HepG2 (cell line): ENCODE data around the gene CPSF6. TPM values are rescaled to one million over a fixed set of nuclear protein-coding genes. Genes with fewer than 3 reads are reported as not detected.
A peak's percentile ranks its signal among the peaks of the same experiment; 100 is the strongest.

ENCODE experiments used
- ELF1 ChIP-seq: sonication (generic); formaldehyde crosslinking; IDR thresholded peaks from 2 replicates; pipeline ENCODE4 v1.4.0; 2020; ENCODE audit warnings: missing genetic modification reagents
- HMG20A ChIP-seq: IDR thresholded peaks from 2 replicates; pipeline ENCODE4 v1.6.1; 2016; ENCODE audit warnings: borderline replicate concordance
- KAT7 ChIP-seq: IDR thresholded peaks from 2 replicates; pipeline ENCODE4 v1.6.1; 2018; ENCODE audit warnings: borderline replicate concordance, missing compliant biosample characterization
- KDM5A ChIP-seq: fragments of 200-600 bp; sonication (generic); IDR thresholded peaks from 2 replicates; pipeline ENCODE4 v1.7.0; 2018; ENCODE audit warnings: antibody characterized with exemption, mild to moderate bottlenecking, low read length, borderline replicate concordance
- TCF7 ChIP-seq: sonication (generic); IDR thresholded peaks from 2 replicates; pipeline ENCODE4 v1.6.1; 2016; ENCODE audit warnings: antibody characterized with exemption, low read depth
- ZNF180 ChIP-seq: sonication (generic); formaldehyde crosslinking; IDR thresholded peaks from 2 replicates; pipeline ENCODE4 v1.4.0; 2020; ENCODE audit warnings: low read depth, missing genetic modification reagents, borderline replicate concordance
- ZNF468 ChIP-seq: sonication (generic); formaldehyde crosslinking; IDR thresholded peaks from 2 replicates; pipeline ENCODE4 v1.8.0; 2022; ENCODE audit warnings: mild to moderate bottlenecking, moderate library complexity, missing genetic modification reagents
- ZNF749 ChIP-seq: sonication (generic); formaldehyde crosslinking; IDR thresholded peaks from 2 replicates; pipeline ENCODE4 v1.8.0; 2022; ENCODE audit warnings: mild to moderate bottlenecking, missing genetic modification reagents, moderate library complexity, borderline replicate concordance
- polyA plus RNA-seq, 8 experiments: library from polyadenylated mRNA; depleted of rRNA in 3 of 8; stranded (reverse) in 7 of 8; unstranded in 1 of 8; fragments of >200 nt; fragmentation: Illumina TruSeq in 4 of 8; extraction: Trizol in 4 of 8; gene quantifications; 2 replicates each; pipeline versions ENCODE4 v1.2.1 to v1.2.3, GENCODE V29; 2011 to 2016; ENCODE audit warnings: low read depth in 4 of 8, missing spikeins in 1 of 8, mixed read lengths in 1 of 8; ENCODE audit not compliant: insufficient read depth in 1 of 8
- total RNA-seq, 5 experiments: library from RNA; depleted of rRNA; stranded (reverse); fragments of >200 nt; fragmentation: Illumina TruSeq; extraction: Trizol; gene quantifications; 2 replicates each; pipeline ENCODE4 v1.2.3, GENCODE V29; 2016; ENCODE audit warnings: low read depth in 1 of 5
- TF ChIP-seq, protein P1 (sequence below): sonication (generic); formaldehyde crosslinking; IDR thresholded peaks from 2 replicates; pipeline ENCODE4 v1.5.0; 2020; ENCODE audit warnings: mild to moderate bottlenecking, missing genetic modification reagents, borderline replicate concordance
- TF ChIP-seq, protein P2 (sequence below): IDR thresholded peaks from 2 replicates; pipeline ENCODE4 v1.6.1; 2016; ENCODE audit warnings: low read depth
- TF ChIP-seq, protein P3 (sequence below): sonication (generic); formaldehyde crosslinking; IDR thresholded peaks from 2 replicates; pipeline ENCODE4 v1.4.0; 2020; ENCODE audit warnings: missing genetic modification reagents
- TF ChIP-seq, protein P4 (sequence below): fragments of 450-650 bp; IDR thresholded peaks from 2 replicates; pipeline ENCODE4 v1.6.1; 2017; ENCODE audit warnings: mild to moderate bottlenecking
- TF ChIP-seq, protein P5 (sequence below): sonication (generic); formaldehyde crosslinking; IDR thresholded peaks from 2 replicates; pipeline ENCODE4 v1.4.0; 2020; ENCODE audit warnings: low read depth, mild to moderate bottlenecking, missing genetic modification reagents

The CPSF6 gene
- total and polyA plus RNA-seq, 2 of the 13 experiments (the other 11 are each of a cell fraction or from before 2014, with no cell fraction given): 41.8 to 71.0 TPM

DNA sequence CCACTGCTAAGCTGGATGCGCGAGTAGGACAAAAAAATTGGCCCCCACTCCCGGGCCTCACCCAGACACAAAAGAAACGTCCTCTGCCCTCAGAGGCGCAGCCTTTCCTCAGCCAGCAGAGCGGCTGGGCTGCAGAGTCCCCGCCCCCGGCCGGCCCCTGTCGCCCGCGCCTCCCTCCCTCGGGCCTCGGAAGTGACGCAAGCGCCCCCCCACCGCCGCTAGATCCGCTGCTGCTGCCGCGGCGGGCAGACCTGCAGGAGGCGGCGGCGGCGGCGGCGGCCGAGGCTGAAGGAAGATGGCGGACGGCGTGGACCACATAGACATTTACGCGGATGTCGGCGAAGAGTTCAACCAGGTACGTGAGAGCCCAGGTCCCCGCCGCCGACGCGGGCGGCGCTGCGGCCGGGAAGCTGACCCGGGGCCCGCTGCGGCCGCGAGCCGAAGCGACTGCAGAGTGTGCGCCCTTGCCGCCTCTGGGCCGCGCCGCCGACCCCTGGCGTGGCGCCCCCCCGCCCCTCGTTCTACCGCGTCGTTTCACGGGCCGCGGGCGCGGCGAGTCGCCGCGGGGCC is at the start of gene CPSF6 (continued):
- TF ChIP-seq, protein P1, sequence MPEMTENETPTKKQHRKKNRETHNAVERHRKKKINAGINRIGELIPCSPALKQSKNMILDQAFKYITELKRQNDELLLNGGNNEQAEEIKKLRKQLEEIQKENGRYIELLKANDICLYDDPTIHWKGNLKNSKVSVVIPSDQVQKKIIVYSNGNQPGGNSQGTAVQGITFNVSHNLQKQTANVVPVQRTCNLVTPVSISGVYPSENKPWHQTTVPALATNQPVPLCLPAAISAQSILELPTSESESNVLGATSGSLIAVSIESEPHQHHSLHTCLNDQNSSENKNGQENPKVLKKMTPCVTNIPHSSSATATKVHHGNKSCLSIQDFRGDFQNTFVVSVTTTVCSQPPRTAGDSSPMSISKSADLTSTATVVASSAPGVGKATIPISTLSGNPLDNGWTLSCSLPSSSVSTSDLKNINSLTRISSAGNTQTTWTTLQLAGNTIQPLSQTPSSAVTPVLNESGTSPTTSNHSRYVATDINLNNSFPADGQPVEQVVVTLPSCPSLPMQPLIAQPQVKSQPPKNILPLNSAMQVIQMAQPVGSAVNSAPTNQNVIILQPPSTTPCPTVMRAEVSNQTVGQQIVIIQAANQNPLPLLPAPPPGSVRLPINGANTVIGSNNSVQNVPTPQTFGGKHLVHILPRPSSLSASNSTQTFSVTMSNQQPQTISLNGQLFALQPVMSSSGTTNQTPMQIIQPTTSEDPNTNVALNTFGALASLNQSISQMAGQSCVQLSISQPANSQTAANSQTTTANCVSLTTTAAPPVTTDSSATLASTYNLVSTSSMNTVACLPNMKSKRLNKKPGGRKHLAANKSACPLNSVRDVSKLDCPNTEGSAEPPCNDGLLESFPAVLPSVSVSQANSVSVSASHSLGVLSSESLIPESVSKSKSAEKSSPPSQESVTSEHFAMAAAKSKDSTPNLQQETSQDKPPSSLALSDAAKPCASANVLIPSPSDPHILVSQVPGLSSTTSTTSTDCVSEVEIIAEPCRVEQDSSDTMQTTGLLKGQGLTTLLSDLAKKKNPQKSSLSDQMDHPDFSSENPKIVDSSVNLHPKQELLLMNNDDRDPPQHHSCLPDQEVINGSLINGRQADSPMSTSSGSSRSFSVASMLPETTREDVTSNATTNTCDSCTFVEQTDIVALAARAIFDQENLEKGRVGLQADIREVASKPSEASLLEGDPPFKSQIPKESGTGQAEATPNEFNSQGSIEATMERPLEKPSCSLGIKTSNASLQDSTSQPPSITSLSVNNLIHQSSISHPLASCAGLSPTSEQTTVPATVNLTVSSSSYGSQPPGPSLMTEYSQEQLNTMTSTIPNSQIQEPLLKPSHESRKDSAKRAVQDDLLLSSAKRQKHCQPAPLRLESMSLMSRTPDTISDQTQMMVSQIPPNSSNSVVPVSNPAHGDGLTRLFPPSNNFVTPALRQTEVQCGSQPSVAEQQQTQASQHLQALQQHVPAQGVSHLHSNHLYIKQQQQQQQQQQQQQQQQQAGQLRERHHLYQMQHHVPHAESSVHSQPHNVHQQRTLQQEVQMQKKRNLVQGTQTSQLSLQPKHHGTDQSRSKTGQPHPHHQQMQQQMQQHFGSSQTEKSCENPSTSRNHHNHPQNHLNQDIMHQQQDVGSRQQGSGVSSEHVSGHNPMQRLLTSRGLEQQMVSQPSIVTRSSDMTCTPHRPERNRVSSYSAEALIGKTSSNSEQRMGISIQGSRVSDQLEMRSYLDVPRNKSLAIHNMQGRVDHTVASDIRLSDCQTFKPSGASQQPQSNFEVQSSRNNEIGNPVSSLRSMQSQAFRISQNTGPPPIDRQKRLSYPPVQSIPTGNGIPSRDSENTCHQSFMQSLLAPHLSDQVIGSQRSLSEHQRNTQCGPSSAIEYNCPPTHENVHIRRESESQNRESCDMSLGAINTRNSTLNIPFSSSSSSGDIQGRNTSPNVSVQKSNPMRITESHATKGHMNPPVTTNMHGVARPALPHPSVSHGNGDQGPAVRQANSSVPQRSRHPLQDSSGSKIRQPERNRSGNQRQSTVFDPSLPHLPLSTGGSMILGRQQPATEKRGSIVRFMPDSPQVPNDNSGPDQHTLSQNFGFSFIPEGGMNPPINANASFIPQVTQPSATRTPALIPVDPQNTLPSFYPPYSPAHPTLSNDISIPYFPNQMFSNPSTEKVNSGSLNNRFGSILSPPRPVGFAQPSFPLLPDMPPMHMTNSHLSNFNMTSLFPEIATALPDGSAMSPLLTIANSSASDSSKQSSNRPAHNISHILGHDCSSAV: no peak
- TF ChIP-seq KDM5A (no peak; the same call in 1 of the 2 replicates), KAT7 (CRISPR knock-in tag) (0 out of 2 replicates have a peak, but pooled peaks have one; percentile 39), ZNF468 (CRISPR knock-in tag) (no peak), ZNF180 (CRISPR knock-in tag) (no peak), HMG20A (CRISPR knock-in tag) (no peak), TCF7 (no peak), ELF1 (no peak), ZNF749 (CRISPR knock-in tag) (no peak)
- TF ChIP-seq, protein P2, sequence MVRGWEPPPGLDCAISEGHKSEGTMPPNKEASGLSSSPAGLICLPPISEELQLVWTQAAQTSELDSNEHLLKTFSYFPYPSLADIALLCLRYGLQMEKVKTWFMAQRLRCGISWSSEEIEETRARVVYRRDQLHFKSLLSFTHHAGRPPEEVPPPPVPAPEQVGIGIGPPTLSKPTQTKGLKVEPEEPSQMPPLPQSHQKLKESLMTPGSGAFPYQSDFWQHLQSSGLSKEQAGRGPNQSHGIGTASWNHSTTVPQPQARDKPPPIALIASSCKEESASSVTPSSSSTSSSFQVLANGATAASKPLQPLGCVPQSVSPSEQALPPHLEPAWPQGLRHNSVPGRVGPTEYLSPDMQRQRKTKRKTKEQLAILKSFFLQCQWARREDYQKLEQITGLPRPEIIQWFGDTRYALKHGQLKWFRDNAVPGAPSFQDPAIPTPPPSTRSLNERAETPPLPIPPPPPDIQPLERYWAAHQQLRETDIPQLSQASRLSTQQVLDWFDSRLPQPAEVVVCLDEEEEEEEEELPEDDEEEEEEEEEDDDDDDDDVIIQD: 0 out of 2 replicates have a peak, but pooled peaks have one; percentile 18
- TF ChIP-seq, protein P3, sequence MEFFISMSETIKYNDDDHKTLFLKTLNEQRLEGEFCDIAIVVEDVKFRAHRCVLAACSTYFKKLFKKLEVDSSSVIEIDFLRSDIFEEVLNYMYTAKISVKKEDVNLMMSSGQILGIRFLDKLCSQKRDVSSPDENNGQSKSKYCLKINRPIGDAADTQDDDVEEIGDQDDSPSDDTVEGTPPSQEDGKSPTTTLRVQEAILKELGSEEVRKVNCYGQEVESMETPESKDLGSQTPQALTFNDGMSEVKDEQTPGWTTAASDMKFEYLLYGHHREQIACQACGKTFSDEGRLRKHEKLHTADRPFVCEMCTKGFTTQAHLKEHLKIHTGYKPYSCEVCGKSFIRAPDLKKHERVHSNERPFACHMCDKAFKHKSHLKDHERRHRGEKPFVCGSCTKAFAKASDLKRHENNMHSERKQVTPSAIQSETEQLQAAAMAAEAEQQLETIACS (CRISPR knock-in tag): no peak; the same call in 1 of the 2 replicates
- TF ChIP-seq, protein P4, sequence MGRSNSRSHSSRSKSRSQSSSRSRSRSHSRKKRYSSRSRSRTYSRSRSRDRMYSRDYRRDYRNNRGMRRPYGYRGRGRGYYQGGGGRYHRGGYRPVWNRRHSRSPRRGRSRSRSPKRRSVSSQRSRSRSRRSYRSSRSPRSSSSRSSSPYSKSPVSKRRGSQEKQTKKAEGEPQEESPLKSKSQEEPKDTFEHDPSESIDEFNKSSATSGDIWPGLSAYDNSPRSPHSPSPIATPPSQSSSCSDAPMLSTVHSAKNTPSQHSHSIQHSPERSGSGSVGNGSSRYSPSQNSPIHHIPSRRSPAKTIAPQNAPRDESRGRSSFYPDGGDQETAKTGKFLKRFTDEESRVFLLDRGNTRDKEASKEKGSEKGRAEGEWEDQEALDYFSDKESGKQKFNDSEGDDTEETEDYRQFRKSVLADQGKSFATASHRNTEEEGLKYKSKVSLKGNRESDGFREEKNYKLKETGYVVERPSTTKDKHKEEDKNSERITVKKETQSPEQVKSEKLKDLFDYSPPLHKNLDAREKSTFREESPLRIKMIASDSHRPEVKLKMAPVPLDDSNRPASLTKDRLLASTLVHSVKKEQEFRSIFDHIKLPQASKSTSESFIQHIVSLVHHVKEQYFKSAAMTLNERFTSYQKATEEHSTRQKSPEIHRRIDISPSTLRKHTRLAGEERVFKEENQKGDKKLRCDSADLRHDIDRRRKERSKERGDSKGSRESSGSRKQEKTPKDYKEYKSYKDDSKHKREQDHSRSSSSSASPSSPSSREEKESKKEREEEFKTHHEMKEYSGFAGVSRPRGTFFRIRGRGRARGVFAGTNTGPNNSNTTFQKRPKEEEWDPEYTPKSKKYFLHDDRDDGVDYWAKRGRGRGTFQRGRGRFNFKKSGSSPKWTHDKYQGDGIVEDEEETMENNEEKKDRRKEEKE: no peak
- TF ChIP-seq, protein P5, sequence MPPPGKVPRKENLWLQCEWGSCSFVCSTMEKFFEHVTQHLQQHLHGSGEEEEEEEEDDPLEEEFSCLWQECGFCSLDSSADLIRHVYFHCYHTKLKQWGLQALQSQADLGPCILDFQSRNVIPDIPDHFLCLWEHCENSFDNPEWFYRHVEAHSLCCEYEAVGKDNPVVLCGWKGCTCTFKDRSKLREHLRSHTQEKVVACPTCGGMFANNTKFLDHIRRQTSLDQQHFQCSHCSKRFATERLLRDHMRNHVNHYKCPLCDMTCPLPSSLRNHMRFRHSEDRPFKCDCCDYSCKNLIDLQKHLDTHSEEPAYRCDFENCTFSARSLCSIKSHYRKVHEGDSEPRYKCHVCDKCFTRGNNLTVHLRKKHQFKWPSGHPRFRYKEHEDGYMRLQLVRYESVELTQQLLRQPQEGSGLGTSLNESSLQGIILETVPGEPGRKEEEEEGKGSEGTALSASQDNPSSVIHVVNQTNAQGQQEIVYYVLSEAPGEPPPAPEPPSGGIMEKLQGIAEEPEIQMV (CRISPR knock-in tag): no peak
